Activated CD4-positive, alpha-beta T cell treated with anti-CD3 and anti-CD28 coated beads, Interleukin-2, amount 50 U/mL, for 48 hours (primary cell): ENCODE data around the gene CMTM3.
"Not testable (repeated sequence)": the region's sequence is repeated elsewhere in the genome, so short reads cannot be mapped to it uniquely, and the experiment has no call there.

Experiments used
- DNase-seq, 2 experiments: peaks; one replicate each; pipeline ENCODE4 v3.0.0-alpha.2; 2020

The CMTM3 gene, protein sequence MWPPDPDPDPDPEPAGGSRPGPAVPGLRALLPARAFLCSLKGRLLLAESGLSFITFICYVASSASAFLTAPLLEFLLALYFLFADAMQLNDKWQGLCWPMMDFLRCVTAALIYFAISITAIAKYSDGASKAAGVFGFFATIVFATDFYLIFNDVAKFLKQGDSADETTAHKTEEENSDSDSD

DNA sequence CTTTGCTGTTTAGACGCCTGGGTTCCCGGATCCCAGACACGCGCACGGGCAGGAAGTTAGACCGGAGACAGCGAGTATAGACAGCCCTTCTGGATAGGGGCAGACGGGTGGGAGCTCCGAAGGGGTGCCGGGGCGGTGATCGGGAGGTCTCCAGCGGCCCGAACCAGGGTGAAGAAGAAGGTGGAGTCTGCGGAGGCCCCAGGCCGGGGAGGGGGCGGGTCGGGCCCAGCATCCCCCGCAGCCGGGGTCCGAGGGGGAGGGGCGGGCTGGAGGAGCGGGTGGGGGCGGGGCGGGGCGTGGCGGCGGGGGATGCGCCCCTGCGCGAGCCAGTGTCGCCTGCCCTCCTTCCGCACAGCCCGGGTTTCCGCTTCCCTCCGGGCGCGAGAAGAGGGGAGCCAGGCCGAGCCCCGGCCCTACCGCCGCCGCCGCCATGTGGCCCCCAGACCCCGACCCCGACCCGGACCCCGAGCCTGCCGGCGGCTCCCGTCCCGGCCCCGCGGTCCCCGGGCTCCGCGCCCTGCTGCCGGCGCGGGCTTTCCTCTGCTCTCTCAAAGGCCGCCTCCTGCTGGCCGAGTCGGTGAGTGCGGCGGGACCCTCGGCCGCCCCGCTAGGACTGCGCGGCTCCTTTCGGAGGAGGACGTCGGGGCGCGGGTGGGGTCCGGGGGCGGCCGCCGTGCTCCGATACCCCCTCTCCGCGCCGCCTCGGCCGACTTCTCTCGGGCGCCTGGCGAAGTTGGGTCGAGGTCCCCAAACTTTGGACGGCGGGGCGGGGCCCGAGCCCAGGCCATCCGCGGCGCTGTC lies at the start of gene CMTM3:
CMTM3 (plus strand) TSS at position 329 of the 801 bp plus-strand sequence; CDS start at position 431, 102 bp downstream.
- DNase-seq, result peak; percentile 77 to 83

DNA sequence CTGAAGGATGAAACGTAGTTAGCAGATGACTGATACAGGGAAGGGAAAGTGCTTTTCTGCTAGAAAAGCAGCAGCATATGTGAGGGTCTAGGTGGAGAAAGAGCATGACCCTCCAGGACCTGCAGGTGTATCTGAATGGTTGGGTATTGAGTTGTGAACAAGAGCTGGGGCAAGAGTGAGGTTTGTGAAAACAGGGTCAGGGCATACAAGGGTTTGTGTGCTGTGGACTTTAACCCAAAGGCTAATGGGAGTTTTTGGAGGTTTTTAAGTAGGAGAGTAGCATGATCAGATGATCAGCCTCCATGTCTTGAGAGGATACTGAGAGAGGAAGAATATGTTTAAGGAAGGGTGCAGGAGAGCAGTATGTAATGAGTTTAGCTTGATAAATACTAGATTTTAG lies 44.4 kb upstream of the CMTM3 start:
- no peak for DNase-seq

DNA sequence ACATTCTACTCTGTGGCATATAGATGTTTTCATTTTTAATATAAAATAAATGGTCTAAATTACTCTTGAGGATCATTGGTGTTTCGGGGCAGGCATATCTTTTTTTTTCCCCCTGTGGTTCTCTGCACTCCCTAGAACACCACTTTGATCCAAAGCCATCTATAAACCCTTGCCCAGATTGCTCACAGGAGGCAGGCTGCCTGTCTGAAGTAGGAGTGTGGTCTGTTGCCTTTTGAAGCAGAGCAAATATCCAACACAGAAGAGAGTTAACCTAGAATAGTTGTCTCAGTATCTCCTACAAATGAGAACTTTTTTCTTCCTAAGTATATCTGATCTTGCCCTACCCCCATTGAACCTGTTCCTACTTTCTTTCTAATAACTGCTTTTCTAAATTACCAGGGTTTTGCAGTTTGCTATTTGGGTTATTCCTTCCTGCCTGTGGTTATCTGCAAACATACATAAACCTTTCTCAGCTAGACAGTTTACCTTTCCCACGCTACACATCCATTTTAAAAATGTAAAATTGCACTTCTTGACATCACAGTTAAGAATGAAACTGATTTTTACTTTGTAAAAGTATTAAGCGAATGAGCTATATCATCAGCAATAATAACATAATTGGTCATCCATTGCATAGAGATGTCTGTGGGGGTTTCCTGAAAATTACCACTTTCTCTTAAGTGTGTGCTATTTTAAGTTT lies 43.0 kb upstream of the CMTM3 start:
- DNase-seq, result no peak

DNA sequence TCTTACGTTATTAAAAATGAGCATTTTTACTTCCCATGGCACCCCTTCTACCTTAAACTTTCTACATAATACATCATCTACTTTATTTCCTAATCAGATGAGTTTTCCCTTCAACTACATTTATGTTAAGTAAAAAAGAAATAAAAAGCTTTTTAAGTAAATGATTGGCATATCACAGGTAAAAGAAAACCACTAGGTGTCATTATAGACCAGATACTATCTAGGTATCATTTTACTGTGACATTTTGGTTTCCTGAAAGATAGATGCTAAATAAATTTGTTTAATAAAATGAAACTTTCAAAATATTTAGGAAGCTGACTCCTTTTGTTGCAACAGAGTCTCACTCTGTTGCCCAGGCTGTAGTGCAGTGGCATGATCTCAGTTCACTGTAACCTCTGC lies 42.1 kb upstream of the CMTM3 start:
- DNase-seq, result no peak

DNA sequence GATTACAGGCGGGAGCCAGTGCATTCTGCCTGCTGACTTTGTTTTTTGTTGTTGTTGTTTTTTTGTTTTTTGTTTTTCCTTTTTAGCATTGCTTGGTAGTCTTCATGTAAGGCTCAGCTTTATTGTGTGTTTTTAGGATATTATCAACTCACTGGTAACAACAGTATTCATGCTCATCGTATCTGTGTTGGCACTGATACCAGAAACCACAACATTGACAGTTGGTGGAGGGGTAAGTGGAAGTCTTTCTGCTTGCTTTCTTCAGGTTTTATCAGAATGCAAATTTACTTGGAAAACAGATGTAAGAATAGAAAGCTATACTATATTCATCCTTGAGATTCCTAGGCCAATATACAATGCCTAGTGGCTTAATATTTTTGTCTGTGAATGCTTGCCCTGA lies 41.5 kb upstream of the CMTM3 start:
- no peak for DNase-seq

DNA sequence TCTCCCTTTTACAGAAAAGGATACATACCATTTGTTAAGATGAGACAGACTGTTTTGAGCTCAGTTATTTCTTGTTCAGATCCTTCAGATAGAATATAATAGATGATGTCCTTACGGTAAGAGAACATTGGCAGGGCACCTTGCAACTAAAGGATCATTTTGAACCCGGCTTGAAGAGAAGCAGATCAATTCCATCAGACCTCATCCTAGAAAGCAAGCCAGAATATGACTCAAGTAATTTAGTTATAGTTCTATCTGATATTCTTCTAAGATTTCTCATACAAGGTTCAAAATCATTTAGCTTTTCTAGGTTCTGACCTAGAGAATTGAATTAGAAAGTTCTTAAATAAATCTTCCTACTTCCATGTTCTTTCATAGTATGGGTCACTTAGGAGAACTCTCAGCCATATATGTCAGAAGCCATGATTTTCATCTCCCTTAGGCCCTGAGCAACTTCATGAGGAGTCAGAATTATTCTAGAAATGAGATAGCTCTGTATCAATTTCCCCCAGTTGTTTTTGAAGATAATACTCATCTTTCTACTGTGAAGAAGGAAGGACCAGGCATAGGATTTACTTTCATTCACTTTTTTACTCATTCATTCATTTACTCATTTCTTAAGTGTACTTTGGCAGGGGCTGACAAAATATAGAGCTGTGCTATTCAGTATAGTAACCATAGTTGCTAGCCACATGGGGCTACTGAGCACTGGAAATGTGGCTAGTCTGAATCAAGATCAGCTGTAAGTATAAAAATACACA lies 40.8 kb upstream of the CMTM3 start:
- DNase-seq, result no peak

DNA sequence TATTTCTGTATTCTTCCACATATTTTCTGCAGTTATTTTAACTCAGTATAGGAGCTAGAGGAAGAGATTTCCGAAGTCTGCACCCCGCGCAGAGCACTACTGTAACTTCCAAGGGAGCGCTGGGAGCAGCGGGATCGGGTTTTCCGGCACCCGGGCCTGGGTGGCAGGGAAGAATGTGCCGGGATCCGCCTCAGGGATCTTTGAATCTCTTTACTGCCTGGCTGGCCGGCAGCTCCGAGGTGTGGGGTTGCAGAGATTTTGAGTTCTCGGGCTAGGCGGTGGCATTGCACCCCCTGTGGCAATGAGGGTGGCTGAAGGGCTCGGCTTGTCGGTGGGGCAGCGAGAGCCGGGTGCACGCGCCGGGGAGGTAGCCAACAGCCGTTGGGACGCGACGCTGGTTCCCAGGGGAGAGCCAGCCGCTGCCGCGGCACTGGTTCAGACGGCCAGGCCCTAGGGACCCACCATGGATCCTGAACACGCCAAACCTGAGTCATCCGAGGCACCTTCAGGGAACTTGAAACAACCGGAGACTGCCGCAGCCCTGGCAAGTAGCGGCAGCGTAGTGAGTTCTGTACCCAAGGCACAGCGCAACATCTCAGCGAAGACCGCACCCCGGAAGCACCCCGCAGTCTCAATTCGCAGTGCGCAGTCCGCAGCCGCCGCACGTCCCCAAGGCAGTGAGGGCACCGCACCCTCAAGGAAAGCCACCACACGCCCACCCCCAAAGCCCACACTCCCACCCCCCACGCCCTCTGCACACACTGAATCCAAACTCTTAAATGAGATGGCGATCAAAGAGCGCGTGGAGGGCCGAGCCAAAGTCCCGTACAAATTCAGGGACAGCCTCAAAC lies 38.2 kb upstream of the CMTM3 start, which contains the start of gene CMTM1:
CMTM1 (plus strand) TSS at position 389 of the 851 bp plus-strand sequence; CDS start at position 464, 75 bp downstream.
- DNase-seq, result no peak

DNA sequence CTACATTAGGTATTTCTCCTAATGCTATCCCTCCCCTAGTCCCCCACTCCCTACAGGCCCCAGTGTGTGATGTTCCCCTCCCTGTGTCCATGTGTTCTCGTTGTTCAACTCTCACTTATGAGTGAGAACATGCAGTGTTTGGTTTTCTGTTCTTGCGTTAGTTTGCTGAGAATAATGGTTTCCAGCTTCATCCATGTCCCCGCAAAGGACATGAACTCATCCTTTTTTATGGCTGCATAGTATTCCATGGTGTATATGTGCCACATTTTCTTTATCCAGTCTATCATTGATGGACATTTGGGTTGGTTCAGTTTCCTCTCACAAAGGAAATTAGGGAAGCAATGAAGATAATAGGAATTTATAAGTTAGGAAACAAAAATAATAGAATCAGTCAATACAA lies 37.2 kb upstream of the CMTM3 start:
- DNase-seq, result not testable (repeated sequence)

DNA sequence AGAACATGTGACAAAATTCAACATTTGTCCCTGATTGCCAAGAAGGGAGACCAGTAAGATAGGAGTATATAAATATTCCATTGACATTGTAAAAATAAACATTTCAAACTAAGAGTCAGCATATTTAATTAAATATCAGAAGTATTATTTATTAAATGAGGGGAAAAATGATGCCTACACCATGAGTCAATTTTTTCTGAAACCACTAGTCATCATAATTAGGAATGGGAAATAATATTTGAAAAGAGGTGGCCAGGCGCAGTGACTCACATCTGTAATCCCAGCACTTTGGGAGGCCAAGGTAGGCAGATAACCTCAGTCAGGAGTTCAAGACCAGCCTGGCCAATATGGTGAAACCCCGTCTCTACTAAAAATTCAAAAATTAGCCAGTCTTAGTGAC lies 36.1 kb upstream of the CMTM3 start:
- no peak for DNase-seq

DNA sequence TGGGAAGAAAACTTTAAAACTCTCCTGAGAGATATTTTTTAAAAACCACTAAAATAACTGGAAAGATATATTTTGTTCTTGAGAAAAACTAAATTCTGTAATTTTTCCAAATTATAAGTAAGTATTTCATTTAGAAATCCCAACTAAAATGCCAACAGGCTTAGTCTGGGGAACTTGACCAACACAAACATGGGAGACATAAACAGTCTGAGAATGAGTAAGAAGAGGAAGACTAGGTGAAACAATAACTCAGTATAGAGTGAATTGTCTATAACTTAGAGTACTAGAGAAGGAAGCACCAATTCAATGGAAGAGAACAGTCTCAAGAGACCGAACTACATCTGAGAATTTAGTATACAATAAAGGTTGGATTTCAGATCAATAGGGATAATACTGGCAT lies 35.4 kb upstream of the CMTM3 start:
- no peak for DNase-seq

DNA sequence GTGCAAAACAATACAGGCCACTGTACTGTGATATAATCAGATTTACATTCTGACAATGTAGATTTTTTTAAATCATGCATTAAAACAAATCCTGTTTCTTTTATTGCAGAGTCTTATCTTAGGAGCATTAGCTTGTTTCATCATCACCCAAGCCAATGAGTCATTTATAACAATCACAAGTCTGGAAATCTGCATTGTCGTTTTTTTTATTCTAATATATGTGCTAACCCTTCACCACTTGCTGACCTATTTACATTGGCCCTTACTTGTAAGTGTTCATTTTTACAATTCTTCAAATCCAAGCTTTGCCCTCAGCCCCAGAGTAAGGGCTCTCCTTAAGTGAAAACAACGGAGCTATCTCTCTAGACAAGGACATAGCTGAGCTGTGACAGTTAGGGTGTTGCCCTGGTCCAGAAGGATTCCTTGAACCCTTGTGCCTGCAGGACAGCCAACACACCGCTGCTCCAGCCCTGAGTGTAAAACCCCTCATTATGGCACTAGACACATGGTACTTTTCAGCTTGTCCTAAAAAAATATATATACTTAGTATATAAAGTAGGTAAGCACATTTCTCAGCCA lies 34.6 kb upstream of the CMTM3 start:
- no peak for DNase-seq

DNA sequence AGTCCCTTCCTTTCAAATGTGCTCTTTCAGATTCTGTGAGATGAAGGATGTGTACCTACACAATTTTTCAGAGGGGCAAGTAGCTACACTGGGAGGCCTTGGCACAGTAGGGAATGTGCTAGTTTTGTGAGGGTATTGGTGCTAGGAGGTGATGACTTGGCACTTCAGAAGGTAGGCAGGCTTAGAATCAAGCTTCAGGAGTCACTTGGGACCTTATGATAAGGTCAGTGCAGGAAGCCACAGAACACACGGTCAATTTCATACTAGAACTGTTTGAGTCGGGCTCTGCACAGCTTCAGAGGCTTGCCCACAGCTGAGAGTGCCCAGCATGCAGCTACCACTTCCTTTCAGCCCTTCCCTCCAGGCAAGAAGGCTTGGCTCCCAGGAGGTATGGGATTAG lies 32.1 kb upstream of the CMTM3 start:
- no peak for DNase-seq

DNA sequence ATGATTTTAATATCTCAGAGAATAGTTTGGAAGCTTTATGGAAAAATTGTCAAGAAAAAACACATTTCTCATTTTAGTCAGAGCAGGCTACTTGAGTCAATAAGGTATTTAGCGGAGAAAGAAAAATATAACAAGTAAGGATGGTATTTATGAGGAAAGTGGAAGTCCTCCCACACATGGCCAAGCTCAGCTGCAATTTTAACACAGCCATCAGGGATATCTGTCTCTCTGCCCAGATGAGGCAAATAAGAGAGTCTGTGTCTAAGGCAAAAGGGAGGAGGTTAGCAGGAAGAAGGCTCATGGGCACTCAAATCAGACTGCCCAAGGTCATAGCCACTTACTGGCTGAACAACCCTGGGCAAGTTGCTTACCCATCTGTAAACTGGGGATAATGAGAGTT lies 30.4 kb upstream of the CMTM3 start:
- no peak for DNase-seq

DNA sequence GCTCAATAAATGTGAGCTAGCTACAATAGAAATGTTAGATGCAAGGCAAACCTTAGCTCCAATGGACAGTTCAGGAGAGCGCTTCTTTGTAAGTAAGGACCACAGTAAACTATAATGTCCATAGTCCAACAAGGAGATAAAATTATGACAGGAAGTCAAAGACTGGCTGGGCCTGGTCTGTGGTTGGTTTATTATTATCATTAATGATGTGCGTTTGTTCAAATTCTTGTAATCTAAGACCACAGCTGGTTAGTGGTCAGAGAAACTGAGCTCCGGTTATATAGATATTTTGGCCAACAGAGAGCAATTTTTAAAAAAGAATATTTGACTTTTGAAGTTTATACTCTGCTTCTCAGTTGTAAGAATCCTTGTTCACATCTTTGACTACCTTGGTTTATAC lies 30.0 kb upstream of the CMTM3 start:
- DNase-seq, result no peak

DNA sequence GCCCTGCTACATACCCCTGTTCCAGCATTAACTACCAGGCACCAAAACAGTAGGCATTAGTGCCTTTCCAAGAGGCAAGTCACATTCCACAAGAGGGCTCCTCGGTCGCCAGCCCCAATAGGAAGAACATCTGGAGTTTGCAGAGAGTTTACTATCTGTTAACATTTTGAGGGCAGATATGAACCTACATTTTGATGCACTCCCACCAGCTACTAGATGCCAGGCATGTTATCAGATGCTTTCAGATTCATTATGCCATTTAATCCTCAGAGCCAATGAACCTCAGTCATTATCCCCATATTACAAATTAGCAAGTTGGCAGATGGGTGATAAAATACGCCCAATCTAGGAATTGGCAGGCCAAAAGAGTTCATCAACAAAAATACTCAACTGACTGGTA lies 29.4 kb upstream of the CMTM3 start:
- no peak for DNase-seq

DNA sequence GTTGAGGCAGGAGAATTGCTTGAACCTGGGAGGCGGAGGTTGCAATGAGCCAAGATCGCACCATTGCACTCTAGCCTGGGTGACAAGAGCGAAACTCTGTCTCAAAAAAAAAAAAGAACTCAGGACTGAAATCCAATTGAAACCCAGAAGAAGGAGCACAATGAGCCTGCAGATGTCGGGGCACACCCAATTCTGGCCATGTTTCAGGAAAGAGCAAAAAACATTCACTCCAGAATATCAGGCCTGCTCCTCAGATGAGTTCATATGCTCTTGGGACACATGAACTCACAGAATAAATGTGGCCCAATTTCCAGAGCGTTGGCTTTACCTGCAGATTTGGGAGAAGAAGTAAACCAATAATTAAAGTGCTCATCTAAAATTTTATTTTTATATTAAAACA lies 28.2 kb upstream of the CMTM3 start:
- DNase-seq, result no peak

DNA sequence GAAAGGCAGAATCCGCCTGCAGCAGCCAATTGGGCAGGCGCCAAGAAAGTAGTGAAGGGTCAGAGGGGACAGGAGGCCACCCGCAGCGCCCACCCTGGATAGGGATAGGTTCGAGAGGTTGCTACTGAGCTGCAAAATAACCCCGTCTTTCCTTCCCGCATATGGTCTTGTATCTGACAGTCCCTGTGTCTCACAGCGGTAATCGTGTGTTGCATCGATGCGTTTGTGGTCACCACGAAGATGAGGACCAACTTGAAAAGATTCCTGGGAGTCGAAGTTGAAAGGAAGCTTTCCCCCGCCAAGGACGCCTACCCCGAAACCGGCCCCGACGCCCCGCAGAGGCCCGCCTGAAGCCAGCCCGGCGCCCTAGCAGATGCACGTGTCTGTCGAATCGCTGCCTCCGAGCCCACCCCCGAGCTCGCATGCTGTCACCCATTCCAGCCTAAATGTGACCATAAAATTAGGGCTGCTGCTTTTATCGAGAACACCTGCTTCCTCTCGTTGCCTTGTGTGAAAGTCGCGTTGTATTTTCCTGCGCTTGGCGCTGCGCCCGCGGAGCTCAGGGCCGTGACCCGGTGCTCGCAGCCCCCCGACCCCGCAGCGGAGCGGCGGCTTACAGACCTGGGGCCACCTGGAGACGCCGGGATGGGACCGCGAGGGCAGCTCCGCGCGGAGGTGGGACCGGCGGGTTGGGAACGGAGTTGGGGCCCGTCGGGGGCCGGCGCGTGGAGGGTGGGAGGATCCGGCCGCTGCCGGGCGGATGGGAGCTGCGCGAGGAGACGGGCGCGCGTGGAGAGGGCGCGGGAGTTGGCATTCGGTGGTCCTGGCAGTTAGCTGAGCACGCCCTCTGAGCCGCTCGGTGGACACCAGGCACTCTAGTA lies 25.6 kb upstream of the CMTM3 start, which contains the start of gene CMTM2:
CMTM2 (plus strand) TSS at position 813 of the 881 bp plus-strand sequence. CDS start 145 bp downstream, outside the sequence.
- peak in 1 of 2 experiments; percentile 24 for DNase-seq

DNA sequence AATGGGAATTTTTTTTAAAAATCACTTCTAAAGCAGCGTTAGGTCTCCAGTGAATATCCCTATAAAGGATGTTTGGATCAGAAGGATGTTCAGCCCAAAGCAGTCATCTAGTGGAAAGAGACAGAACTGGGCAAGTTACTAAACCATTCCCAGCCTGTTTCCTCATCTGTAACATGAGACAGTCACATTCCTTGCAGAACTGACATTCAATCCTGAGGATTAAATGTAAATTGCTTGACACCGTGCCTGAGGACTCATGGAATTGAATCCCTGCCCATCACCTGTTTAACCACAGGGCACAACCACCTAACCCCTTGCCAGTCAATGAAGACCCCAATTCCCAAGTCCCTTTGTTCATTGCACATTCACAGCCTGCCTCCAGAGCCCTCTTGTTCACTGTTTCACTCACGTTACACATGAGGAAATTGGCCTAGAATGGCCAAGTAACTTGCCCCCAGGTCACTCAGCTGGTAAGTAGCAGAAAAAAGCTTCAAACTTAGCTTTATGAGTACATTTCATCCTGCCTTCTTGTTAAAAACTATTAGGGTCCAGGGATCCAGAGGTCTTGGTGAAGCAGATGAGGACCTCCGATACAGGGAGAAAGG lies 23.8 kb upstream of the CMTM3 start:
- DNase-seq, result no peak

DNA sequence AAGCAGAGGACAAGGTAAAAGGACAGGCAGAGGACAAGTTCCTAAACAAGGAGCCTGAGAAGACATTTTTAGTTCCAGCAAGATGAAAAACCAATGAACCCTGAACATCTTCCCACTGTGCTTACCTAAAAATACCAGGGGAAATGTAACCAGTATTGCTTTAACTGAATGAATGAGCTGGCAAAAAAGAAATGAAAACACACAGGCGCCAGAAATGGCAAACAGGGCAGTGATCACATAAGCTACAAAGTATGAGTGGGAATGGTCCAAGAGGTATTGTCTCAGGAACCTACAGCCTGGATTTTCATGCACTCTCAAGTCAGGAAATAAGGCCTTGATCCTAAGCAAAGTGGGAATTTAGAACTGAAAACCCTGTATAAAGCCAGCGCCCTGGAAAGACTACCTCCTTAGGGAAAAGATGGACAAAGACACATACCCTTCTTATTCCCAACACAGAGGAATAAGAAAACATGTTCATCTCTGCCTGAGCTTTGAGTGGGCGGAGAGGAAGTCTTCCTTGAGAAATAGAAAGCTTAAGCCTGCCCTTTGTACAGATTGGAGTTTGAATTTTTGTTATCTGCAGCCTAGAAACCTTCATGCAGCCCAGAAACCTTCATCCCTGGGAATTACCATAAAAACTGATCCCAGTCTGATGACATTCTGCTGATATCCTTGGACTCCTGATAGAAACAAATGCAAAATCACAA lies 23.1 kb upstream of the CMTM3 start:
- DNase-seq, result no peak
